H9 (cell line): ENCODE data around the gene FUT9. TPM values are rescaled to one million over a fixed set of nuclear protein-coding genes. Genes with fewer than 3 reads are reported as not detected.

ENCODE experiments used
- DNase-seq: peaks from one replicate; pipeline ENCODE4 v3.0.0-alpha.2; 2017
- H2AFZ ChIP-seq: one replicate; pipeline ENCODE4 v1.6.1; 2013; ENCODE audit warnings: mild to moderate bottlenecking, low read length, control low read depth, moderate library complexity
- H2AK5ac ChIP-seq: 2 replicates; pipeline ENCODE4 v1.6.1; 2013; ENCODE audit warnings: low read length, control low read depth, mixed read lengths; ENCODE audit not compliant: insufficient read length
- H2BK120ac ChIP-seq: one replicate; pipeline ENCODE4 v1.6.1; 2013; ENCODE audit warnings: low read depth, mild to moderate bottlenecking, low read length, control low read depth, inconsistent platforms; ENCODE audit not compliant: poor library complexity, severe bottlenecking
- H2BK12ac ChIP-seq: 2 replicates; pipeline ENCODE4 v1.6.1; 2013; ENCODE audit warnings: low read length, control low read depth, mixed read lengths, low read depth; ENCODE audit not compliant: insufficient read length
- H2BK15ac ChIP-seq: 2 replicates; pipeline ENCODE4 v1.6.1; 2013; ENCODE audit warnings: low read depth, low read length, control low read depth
- H2BK20ac ChIP-seq: one replicate; pipeline ENCODE4 v1.6.1; 2013; ENCODE audit warnings: low read depth, mild to moderate bottlenecking, low read length, control low read depth, inconsistent platforms; ENCODE audit not compliant: poor library complexity, severe bottlenecking
- H2BK5ac ChIP-seq: 2 replicates; pipeline ENCODE4 v1.6.1; 2013; ENCODE audit warnings: low read length, control low read depth, mixed read lengths; ENCODE audit not compliant: insufficient read length
- H3K14ac ChIP-seq: 2 replicates; pipeline ENCODE4 v1.6.1; 2013; ENCODE audit warnings: low read length, control low read depth; ENCODE audit not compliant: insufficient read depth
- H3K18ac ChIP-seq: 2 replicates; pipeline ENCODE4 v1.6.1; 2013; ENCODE audit warnings: low read depth, mild to moderate bottlenecking, mixed read lengths, low read length, control low read depth; ENCODE audit not compliant: insufficient read length
- H3K23ac ChIP-seq: 2 replicates; pipeline ENCODE4 v1.6.1; 2013; ENCODE audit warnings: low read length, control low read depth, mixed read lengths, low read depth; ENCODE audit not compliant: insufficient read length
- H3K23me2 ChIP-seq: 2 replicates; pipeline ENCODE4 v1.6.1; 2013; ENCODE audit warnings: low read depth, mild to moderate bottlenecking, mixed read lengths, low read length, control low read depth; ENCODE audit not compliant: insufficient read length, poor library complexity, severe bottlenecking
- H3K27ac ChIP-seq: 2 replicates; pipeline ENCODE4 v1.5.1; 2013; ENCODE audit warnings: low read length, control low read depth, mixed read lengths, low read depth; ENCODE audit not compliant: insufficient read length
- H3K27me3 ChIP-seq: 2 replicates; pipeline ENCODE4 v1.6.1; 2013; ENCODE audit warnings: low read length, control low read depth, inconsistent platforms; ENCODE audit not compliant: insufficient read depth
- H3K4ac ChIP-seq: 2 replicates; pipeline ENCODE4 v1.6.1; 2013; ENCODE audit warnings: low read depth, mild to moderate bottlenecking, control low read depth, inconsistent platforms, low read length, moderate library complexity
- H3K4me1 ChIP-seq: 2 replicates; pipeline ENCODE4 v1.6.1; 2013; ENCODE audit warnings: low read length, control low read depth, inconsistent platforms; ENCODE audit not compliant: insufficient read depth
- H3K4me2 ChIP-seq: 2 replicates; pipeline ENCODE4 v1.6.1; 2013; ENCODE audit warnings: low read length, control low read depth, mixed read lengths; ENCODE audit not compliant: insufficient read length, insufficient read depth
- H3K56ac ChIP-seq: 2 replicates; pipeline ENCODE4 v1.6.1; 2013; ENCODE audit warnings: low read depth, mild to moderate bottlenecking, mixed read lengths, low read length, control low read depth; ENCODE audit not compliant: insufficient read length
- H3K79me1 ChIP-seq: 2 replicates; pipeline ENCODE4 v1.6.1; 2013; ENCODE audit warnings: low read depth, mild to moderate bottlenecking, moderate library complexity, low read length, control low read depth, inconsistent platforms; ENCODE audit not compliant: insufficient read depth, poor library complexity, severe bottlenecking
- H3K79me2 ChIP-seq: 2 replicates; pipeline ENCODE4 v1.6.1; 2013; ENCODE audit warnings: low read length, control low read depth, inconsistent platforms; ENCODE audit not compliant: insufficient read depth
- H3K9ac ChIP-seq: 2 replicates; pipeline ENCODE4 v1.6.1; 2013; ENCODE audit warnings: low read length, control low read depth, mixed read lengths; ENCODE audit not compliant: insufficient read length; ENCODE audit errors: extremely low read depth
- H3K9me3 ChIP-seq: one replicate; pipeline ENCODE4 v1.6.1; 2013; ENCODE audit warnings: low read depth, low read length, inconsistent platforms; ENCODE audit not compliant: control insufficient read depth
- H3T11ph ChIP-seq: one replicate; pipeline ENCODE4 v1.6.1; 2013; ENCODE audit warnings: mild to moderate bottlenecking, low read length, control low read depth, inconsistent platforms
- H4K20me1 ChIP-seq: one replicate; pipeline ENCODE4 v1.6.1; 2013; ENCODE audit not compliant: control insufficient read depth, insufficient read length, insufficient read depth
- H4K5ac ChIP-seq: 2 replicates; pipeline ENCODE4 v1.6.1; 2013; ENCODE audit warnings: low read depth, mild to moderate bottlenecking, mixed read lengths, low read length, control low read depth; ENCODE audit not compliant: insufficient read length
- H4K8ac ChIP-seq: replicated peaks from 2 replicates; pipeline ENCODE4 v1.6.1; 2013; ENCODE audit warnings: low read length, control low read depth, mixed read lengths, low read depth; ENCODE audit not compliant: insufficient read length
- H4K91ac ChIP-seq: 2 replicates; pipeline ENCODE4 v1.6.1; 2013; ENCODE audit warnings: low read depth, mild to moderate bottlenecking, moderate library complexity, mixed read lengths, low read length, control low read depth; ENCODE audit not compliant: insufficient read length
- H3K27ac Mint-ChIP-seq, 3 experiments: 2 replicates in 2 of 3; 3 replicates in 1 of 3; pipeline ENCODE4 v1.8.0; 2020 to 2021; ENCODE audit warnings: mixed read lengths in 3 of 3, mild to moderate bottlenecking in 1 of 3, moderate library complexity in 1 of 3
- H3K27me3 Mint-ChIP-seq: 2 replicates; pipeline ENCODE4 v1.8.0; 2021; ENCODE audit warnings: low read depth, mild to moderate bottlenecking, moderate library complexity, mixed read lengths
- H3K36me3 Mint-ChIP-seq, 3 experiments: 2 replicates in 2 of 3; 3 replicates in 1 of 3; pipeline ENCODE4 v1.8.0; 2020 to 2021; ENCODE audit warnings: low read depth in 3 of 3, mixed read lengths in 3 of 3; ENCODE audit not compliant: insufficient read depth in 1 of 3
- H3K4me1 Mint-ChIP-seq, 2 experiments: 2 replicates each; pipeline ENCODE4 v1.8.0; 2020; ENCODE audit warnings: mixed read lengths in 2 of 2
- H3K4me3 Mint-ChIP-seq, 2 experiments: 2 replicates in 1 of 2; 3 replicates in 1 of 2; pipeline ENCODE4 v1.8.0; 2020 to 2021; ENCODE audit warnings: mild to moderate bottlenecking in 2 of 2, mixed read lengths in 2 of 2, moderate library complexity in 1 of 2
- H3K9me3 Mint-ChIP-seq, 2 experiments: 2 replicates in 1 of 2; 3 replicates in 1 of 2; pipeline ENCODE4 v1.8.0; 2020; ENCODE audit warnings: mild to moderate bottlenecking in 2 of 2, mixed read lengths in 2 of 2, moderate library complexity in 1 of 2
- CTCF ChIP-seq: fragments of 200-600 bp; sonication (generic); conservative IDR thresholded peaks from 3 replicates; pipeline ENCODE4 v1.8.0; 2021; ENCODE audit warnings: antibody characterized with exemption, mild to moderate bottlenecking
- WGBS: extraction: QIAGEN DNeasy Blood & Tissue Kit; methylation state at CpG from one replicate; pipeline ENCODE4 v1.1.7; 2013; ENCODE audit warnings: missing lambda C conversion rate, low lambda C conversion rate, mixed read lengths; ENCODE audit not compliant: insufficient read length; ENCODE audit errors: extremely low coverage; 5-methylcytosine and 5-hydroxymethylcytosine counted together
- total RNA-seq: library from RNA; stranded (reverse); gene quantifications from 2 replicates; pipeline ENCODE4 v1.2.1, GENCODE V29; 2021

Gene FUT9
- total RNA-seq, 1 experiment from 2014 or later: 1.6 TPM

GRCh38 chr6:96094077-96094476, 78.3 kb downstream of the FUT9 start:
- H2BK5ac ChIP-seq: no peak overlapping the region
- no peak overlapping the region for H4K91ac ChIP-seq
- no peak overlapping the region for H2BK120ac ChIP-seq
- no peak overlapping the region for H2BK15ac ChIP-seq
- H2AFZ ChIP-seq: no peak overlapping the region
- H3K4me1 ChIP-seq: no peaks in the 10 kb centered on the region
- H3K23ac ChIP-seq: no peak overlapping the region
- no peak overlapping the region for H3T11ph ChIP-seq
- no peak for TF ChIP-seq CTCF
- no peak overlapping the region for H2BK20ac ChIP-seq
- H4K5ac ChIP-seq: no peak overlapping the region
- no peaks in the 10 kb centered on the region for H3K79me1 ChIP-seq
- Mint-ChIP-seq H3K4me1 (peaks cover 0 to 2% of the 10 kb centered on the region in 2 experiments; a peak in 1 of 4 replicates), H3K36me3 (no peaks in the 10 kb centered on the region), H3K27me3 (no peaks in the 10 kb centered on the region), H3K27ac (no peak overlapping the region), H3K9me3 (no peaks in the 10 kb centered on the region), H3K4me3 (no peak overlapping the region)
- WGBS: no CpG with 5 or more reads among the region's 1 CpG
- no peak overlapping the region for H3K27ac ChIP-seq
- H3K4ac ChIP-seq: no peak overlapping the region
- H2BK12ac ChIP-seq: no peak overlapping the region
- no peak overlapping the region for H4K8ac ChIP-seq
- H3K18ac ChIP-seq: no peak overlapping the region
- no peak overlapping the region for H3K14ac ChIP-seq
- H3K9ac ChIP-seq: no peak overlapping the region
- H3K4me2 ChIP-seq: no peak overlapping the region
- H2AK5ac ChIP-seq: no peak overlapping the region
- no peaks in the 10 kb centered on the region for H3K23me2 ChIP-seq
- no peak for DNase-seq
- no peaks in the 10 kb centered on the region for H3K79me2 ChIP-seq
- no peak overlapping the region for H3K56ac ChIP-seq
- no peaks in the 10 kb centered on the region for H4K20me1 ChIP-seq
- H3K9me3 ChIP-seq: no peaks in the 10 kb centered on the region
- no peaks in the 10 kb centered on the region for H3K27me3 ChIP-seq
